Lower leg skin (tissue), 3 donors: ENCODE measurements around the gene AK6.

Source experiments
- POLR2A ChIP-seq, 2 donors: fragments of 450-650 bp; IDR thresholded peaks; one replicate each; pipeline ENCODE4 v1.6.1; 2016 to 2017; ENCODE audit warnings: antibody characterized with exemption in 2 of 2, mild to moderate bottlenecking in 1 of 2, moderate library complexity in 1 of 2
- TF ChIP-seq, protein P1 (sequence below), 3 donors: fragments of 450-650 bp; IDR thresholded peaks; one replicate each; pipeline ENCODE4 v1.5.1; 2016; ENCODE audit warnings: antibody characterized with exemption in 3 of 3, mild to moderate bottlenecking in 3 of 3, moderate library complexity in 2 of 3

DNA sequence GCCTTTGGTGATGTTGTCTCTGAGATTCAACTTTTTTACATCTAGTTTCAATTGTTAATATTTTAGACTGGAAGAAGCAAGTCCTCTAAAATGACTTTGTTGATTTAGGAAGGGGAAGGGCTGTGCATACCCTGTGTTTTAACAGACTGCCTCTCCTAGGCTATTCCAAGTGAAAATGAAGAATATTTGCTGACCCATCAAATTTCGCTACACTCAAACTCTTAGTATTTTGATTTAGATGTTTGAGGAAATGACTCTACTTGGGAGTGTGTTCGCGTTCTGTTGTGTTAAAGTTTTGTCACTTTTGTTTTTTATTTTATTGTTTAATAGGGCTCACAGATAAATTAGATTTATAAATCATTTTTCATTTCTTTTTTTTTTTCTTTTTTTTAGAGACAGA is 49.2 kb upstream of the AK6 start:
- TF ChIP-seq, protein P1, sequence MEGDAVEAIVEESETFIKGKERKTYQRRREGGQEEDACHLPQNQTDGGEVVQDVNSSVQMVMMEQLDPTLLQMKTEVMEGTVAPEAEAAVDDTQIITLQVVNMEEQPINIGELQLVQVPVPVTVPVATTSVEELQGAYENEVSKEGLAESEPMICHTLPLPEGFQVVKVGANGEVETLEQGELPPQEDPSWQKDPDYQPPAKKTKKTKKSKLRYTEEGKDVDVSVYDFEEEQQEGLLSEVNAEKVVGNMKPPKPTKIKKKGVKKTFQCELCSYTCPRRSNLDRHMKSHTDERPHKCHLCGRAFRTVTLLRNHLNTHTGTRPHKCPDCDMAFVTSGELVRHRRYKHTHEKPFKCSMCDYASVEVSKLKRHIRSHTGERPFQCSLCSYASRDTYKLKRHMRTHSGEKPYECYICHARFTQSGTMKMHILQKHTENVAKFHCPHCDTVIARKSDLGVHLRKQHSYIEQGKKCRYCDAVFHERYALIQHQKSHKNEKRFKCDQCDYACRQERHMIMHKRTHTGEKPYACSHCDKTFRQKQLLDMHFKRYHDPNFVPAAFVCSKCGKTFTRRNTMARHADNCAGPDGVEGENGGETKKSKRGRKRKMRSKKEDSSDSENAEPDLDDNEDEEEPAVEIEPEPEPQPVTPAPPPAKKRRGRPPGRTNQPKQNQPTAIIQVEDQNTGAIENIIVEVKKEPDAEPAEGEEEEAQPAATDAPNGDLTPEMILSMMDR (IDR thresholded peaks at IDR 0.05) = no peak
- TF ChIP-seq POLR2A (IDR thresholded peaks at IDR 0.05) = no peak
